Measurements from ENCODE around the gene CHN1.

DNA sequence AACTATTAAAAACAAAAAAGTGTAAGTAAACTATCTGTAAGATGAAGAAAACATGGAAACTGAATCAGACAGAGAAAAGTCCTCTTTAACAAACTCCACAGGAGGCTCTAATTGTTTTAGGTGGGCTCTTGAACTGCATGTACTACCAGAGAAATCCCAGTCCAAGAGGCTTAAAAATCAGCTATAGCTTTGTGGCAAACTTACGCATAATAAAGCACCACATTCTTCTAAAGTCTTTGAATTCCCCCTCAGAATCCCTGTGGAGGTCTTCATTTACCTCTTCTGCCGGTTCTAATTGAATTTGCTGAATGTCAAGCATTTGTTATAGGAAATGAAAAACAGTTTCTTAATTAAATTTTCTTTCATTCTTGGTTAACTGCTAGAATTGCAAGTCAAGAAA lies 40.8 kb downstream of the CHN1 start:
- TF ChIP-seq, protein P1, sequence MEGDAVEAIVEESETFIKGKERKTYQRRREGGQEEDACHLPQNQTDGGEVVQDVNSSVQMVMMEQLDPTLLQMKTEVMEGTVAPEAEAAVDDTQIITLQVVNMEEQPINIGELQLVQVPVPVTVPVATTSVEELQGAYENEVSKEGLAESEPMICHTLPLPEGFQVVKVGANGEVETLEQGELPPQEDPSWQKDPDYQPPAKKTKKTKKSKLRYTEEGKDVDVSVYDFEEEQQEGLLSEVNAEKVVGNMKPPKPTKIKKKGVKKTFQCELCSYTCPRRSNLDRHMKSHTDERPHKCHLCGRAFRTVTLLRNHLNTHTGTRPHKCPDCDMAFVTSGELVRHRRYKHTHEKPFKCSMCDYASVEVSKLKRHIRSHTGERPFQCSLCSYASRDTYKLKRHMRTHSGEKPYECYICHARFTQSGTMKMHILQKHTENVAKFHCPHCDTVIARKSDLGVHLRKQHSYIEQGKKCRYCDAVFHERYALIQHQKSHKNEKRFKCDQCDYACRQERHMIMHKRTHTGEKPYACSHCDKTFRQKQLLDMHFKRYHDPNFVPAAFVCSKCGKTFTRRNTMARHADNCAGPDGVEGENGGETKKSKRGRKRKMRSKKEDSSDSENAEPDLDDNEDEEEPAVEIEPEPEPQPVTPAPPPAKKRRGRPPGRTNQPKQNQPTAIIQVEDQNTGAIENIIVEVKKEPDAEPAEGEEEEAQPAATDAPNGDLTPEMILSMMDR (IDR thresholded peaks at IDR 0.05): no peak
- TF ChIP-seq POLR2A (IDR thresholded peaks at IDR 0.05) (no peak), EP300 (IDR thresholded peaks at IDR 0.05) (no peak)

All from sigmoid colon (tissue), 4 donors.